ENCODE measurements around the gene B4GALT2.

DNA sequence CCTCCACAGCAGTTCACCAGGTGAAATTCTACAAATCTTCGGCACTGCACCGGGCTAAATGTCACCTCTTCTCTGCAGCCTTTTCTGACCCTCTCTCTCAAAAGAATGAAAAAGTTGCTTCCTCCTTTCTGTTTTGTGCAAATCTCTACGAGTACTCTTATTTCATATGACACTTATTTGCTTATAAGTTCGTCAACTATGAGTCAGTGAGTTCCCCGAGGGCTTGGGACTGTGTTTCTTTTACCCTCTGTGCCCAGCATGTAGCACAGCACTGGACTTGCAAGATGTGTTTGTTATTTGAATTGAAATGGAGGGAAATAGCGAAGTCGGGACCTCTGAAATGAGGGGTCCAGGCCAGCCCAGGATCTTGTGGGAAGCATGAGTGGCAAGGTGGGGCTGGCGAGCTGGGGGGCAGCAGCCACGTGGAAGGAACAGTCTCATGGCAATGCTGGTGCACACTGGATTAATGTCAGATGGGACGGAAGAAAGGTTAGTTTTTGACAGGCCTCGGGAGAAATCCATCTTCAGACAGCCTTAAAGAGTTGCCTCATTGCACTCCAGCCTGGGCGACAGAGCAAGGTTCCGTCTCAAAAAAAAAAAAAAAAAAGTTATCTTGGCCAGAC is 46.0 kb downstream of the B4GALT2 start:
- TF ChIP-seq, protein P1, sequence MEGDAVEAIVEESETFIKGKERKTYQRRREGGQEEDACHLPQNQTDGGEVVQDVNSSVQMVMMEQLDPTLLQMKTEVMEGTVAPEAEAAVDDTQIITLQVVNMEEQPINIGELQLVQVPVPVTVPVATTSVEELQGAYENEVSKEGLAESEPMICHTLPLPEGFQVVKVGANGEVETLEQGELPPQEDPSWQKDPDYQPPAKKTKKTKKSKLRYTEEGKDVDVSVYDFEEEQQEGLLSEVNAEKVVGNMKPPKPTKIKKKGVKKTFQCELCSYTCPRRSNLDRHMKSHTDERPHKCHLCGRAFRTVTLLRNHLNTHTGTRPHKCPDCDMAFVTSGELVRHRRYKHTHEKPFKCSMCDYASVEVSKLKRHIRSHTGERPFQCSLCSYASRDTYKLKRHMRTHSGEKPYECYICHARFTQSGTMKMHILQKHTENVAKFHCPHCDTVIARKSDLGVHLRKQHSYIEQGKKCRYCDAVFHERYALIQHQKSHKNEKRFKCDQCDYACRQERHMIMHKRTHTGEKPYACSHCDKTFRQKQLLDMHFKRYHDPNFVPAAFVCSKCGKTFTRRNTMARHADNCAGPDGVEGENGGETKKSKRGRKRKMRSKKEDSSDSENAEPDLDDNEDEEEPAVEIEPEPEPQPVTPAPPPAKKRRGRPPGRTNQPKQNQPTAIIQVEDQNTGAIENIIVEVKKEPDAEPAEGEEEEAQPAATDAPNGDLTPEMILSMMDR (IDR thresholded peaks at IDR 0.05; ENCODE audit: insufficient read depth, low read depth, low read length), result no peak
- TF ChIP-seq EZH2 (IDR thresholded peaks at IDR 0.05; ENCODE audit: insufficient read depth, low read length), result no peak
